Middle frontal gyrus (tissue), 1 donor: ENCODE data around the gene TCTN3.
"Not testable (repeated sequence)": the region's sequence is repeated elsewhere in the genome, so short reads cannot be mapped to it uniquely, and the experiment has no call there.

ENCODE experiments used
- DNase-seq: peaks from one replicate; pipeline ENCODE4 v3.0.0-alpha.2; 2015; ENCODE audit warnings: low spot score; ENCODE audit errors: extremely low spot score

Gene TCTN3

GRCh38 chr10:95637140-95637539 lies 56.6 kb downstream of the TCTN3 start:
- no peak for DNase-seq

GRCh38 chr10:95635319-95635733 lies 58.4 kb downstream of the TCTN3 start:
- no peak for DNase-seq

GRCh38 chr10:95628786-95629185 lies 64.9 kb downstream of the TCTN3 start:
- DNase-seq: no peak

- no peak for DNase-seq
These were observed 67.2 kb downstream of the TCTN3 start for GRCh38 chr10:95626500-95626899.

- not testable (repeated sequence) for DNase-seq
These were observed 73.3 kb downstream of the TCTN3 start for GRCh38 chr10:95620415-95620814.

- DNase-seq: no peak
These were observed 75.6 kb downstream of the TCTN3 start for GRCh38 chr10:95618101-95618500.

- DNase-seq: no peak
These were observed 77.3 kb downstream of the TCTN3 start for GRCh38 chr10:95616446-95616845.
